Measurements from ENCODE around the gene CREB5.

- TF ChIP-seq POLR2A (IDR thresholded peaks at IDR 0.05) (no peak), CTCF (IDR thresholded peaks at IDR 0.05) (no peak), EP300 (IDR thresholded peaks at IDR 0.05) (no peak)
These were observed 19.8 kb downstream of the CREB5 start for GRCh38 chr7:28432105-28432504.

Data from ovary (tissue), 3 donors.